Femur (tissue), 1 donor: ENCODE results near the gene MRPS18A.
A peak's percentile ranks its signal among the peaks of the same experiment; 100 is the strongest.
"Not testable (repeated sequence)": the region's sequence is repeated elsewhere in the genome, so short reads cannot be mapped to it uniquely, and the experiment has no call there.

Experiments used
- DNase-seq: peaks from one replicate; pipeline ENCODE4 v3.0.0-alpha.2; 2017

MRPS18A gene

DNA sequence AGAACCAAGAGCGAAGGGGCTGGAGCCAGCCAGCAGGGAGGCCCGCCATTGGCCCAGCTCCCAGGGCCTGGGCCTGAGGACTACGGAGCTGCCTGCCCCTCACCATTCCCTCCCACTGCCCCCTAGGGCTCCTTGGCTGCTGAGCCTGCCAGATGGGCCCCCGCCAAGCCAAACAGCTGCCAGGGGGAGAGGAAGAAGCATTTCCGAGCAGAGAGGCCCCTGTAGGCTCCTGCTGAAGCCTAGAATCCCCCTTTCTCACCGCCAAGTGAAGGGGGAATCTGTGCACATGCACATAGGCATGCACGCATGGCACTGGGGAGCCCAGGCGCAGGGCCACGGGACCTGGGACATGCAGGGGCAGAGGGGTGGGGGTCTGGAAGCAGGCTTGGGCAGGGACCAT, 28.5 kb upstream of the MRPS18A start:
- peak; percentile 93 for DNase-seq

DNA sequence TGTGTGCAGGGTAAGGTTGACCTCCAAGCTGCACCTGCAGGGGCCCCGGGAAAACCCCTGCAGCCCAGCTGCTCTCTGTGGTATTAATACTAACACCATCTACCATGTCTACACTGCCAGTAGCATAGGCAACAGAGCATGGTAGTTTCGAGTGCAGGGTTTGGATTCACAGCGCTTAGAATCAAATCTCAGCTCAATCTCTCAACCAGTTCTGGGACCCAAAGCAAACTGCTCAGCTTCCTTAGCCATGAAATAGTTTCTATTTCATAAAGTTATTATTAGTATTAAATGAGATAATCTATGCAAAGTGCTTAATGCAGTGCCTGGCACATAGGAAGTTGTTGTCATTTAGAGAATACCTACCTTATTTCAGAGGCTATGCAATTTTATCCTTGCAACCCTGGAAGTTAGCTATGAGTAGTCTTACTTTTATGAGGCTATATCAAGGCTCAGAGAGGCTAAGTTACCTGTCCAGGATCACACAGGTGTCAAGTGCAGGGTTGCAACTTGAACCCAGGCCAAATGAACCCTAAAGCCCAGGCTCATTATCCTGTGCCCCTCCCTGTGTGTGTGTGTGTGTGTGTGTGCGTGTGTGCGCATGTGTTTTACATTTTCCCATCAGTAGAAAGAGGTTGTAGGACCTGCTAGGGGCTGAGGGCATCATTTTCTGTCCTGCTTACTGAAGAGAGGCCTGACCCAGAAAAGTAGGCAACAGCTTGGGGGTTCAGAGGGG, 27.6 kb upstream of the MRPS18A start:
- DNase-seq = no peak

DNA sequence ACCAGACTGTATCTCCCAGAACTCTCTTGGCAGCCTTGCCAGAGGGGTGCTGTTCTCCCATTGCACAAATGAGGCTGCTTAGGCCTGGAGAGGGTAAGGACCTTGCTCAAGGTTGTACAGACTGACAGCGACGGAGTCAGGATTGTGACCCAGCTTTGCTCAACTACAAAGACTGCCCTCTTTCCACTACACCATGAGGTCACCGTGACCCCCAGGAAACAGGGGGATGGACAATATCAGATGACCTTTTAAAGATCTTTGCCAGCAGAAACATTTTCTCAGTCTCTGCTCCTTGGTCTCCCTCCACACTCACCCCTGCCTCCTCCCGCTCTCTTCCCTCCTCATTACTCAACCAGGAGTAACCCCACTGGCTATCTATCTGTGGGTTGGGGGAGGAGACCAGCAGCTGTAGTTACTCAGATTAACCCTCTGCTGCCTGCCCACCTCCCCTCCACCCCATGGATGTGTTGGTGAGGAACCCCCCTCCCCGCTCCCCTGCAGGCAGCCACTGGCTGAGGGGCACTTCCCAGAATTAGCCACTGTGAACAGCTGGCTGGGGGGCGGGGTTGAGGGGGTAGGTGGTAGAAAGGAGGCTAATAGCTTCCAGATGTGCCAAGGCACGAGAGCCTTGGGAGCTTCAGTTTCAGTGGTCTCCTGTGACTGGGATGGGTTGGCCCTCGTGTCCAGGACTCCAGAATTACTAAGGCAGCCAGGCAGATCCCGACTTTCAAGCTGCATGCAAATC, 26.9 kb upstream of the MRPS18A start:
- DNase-seq = peak; percentile 71

DNA sequence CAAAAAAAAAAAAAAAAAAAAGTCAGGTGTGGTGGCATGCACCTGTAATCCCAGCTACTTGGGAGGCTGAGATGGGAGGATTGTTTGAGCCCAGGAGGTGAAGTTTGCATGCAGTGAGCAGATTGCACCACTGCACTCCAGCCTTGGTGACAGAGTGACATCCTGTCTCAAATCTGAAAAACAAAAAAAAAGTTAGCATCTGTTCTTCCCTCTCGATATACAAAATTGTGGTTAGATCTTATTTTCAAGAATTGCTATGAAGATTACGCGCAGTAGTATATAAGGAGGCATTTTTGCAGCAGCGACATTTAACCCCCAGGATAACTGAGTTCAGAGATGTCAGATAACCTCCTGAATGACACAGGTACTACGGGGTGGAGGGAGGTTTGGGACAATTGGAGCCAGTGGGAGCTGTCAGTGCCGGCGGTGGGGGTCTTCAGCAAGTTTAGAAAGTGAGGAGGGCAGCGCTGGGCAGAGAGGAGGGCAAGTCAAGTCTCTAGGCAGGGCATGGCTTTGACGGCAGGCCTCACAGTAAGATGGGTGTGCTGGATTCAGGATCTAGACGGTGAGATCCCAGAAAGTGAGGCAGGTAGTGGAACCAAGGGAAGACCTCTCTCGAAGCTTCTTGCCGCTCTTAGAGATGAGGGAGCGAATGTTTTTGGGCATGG, 26.2 kb upstream of the MRPS18A start:
- DNase-seq = no peak

DNA sequence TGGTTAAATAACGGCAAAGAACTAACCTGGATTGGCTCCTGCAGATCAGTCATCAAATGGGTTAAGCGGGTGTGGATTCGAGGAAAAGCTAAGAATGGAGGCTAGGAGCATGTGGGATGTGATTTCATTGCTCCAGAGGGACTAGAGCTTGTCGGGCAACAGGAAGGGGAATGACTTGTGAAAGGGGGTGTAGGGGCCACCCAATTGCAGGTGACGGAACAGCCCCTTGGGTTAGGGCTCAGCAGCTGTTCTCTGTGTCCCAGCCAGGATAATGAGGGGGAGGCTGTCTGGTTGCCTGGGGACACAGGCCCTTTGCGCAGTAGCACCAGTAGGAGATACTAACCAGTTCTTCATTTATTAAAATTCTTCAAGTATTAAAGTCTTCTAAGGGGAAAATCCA, 25.0 kb upstream of the MRPS18A start:
- peak; percentile 54 for DNase-seq

DNA sequence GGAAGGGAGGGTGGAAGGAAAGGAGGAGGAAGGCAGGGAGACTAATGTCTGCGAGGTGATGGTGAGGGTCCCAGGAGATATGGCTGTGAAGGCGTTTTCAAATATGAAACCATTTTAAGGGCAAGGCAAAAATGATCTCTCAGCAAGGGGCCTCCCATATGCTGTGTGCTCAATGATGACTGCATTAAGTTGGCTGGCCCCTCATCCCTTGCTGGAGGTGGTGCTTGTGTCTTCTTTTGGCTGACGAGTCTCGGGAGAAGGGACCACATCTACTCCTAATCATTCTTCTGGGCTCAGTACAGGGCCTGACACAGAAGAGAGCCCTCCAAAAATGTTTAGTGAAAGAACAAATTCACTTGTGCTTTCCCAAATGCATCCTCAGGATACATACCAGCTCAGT, 23.0 kb upstream of the MRPS18A start:
- DNase-seq = no peak

DNA sequence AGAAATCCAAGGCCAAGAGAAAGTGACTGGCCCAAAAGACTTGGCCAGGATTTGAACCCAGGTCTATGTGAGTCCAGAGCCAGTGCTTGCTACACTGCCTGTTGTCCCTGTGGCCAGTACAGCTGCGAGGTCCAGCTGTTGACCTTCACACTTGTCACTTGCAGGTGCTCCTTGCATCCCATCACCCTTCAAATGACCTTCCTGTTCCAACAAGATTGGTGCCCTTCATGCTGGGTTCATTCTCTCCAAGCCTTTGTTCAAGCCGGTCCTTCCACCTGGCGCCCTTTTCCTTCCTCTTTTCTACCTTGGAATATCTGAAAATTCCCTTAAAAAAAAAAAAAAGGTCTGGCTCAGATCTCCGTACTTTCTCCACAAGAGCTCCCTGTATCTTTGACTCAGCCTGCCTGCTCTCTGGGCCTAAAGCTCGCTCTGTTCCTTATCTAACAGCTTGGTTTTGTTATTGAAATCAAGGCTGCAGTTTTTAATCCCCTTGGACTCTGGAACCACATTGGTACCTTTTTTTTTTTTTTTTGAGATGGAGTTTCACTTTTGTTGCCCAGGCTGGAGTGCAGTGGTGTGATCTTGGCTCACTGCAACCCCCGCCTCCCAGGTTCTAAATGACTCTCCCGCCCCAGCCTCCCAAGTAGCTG, 22.2 kb upstream of the MRPS18A start:
- no peak for DNase-seq

DNA sequence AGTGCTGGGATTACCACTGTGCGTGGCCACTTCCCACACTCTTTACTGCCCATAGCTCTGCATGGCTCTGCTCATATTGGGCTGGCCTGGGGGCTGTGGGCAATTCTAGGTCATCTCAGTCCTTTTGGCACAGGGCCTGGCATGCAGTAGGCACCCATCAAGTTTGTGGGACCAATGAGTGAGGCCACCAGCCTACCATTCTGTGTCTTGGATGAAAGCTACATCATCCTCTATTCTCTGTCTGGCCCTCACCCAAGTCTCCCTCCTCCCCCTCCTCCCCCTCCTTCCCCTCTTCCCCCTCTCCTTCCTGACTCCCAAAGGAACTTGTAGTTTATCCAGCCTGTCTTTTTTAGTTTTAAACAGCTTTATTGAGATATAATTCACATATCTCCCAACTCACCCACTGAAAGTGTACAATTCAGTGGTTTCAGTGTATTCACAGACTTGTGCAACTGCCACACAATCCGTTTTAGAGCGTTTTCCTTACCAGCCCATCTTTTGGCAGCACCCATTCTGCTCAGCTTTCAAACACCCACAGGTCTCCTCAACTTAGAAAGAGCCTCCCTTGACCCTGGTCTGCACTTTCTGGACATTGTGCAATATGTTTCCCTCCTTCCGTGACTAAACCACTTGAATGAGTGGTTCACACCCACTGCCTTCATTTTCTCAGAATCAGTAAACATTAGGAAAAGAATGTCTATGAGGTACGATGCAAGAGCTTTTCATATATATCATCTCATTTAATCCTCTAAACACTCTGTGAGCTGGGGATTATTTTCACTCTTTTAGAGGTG, 21.5 kb upstream of the MRPS18A start:
- DNase-seq = no peak

DNA sequence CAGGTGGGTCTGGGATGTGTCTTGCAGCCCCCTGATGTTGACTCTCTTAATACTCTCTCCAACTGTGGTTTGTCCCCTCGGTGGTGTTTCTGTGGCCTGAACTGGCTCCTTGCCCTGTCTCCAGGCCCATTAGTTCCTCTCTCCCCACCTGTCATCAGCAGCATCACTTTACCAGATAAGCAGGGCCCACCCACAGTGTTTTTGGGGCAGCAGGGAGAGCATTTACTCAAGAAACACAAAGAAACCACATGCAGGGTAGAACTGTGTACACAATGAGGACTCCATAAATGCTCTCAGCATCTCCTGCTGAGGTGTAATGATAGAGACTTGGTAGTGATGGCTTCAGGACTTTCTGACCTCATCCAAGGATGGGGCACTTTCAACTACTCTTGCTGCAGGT, 20.2 kb upstream of the MRPS18A start:
- DNase-seq = no peak

DNA sequence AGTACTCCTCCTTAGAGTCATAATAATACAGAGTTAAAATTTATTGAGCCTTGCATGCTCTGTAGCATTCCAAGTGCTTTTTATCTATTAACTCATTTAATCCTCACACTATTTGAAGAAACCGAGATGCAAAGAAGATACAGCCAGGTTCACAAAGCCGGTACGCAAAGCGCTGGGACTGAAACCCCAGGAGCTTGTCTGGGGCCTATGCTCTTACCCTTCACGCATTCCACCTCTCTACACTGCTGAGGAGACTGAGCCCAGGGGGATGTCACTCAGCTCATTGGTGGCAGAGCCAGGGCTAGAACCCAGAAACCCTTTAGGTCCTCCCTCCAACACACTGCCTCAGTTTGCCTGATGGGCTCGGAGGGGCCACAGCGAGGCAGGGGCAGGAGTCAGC, 19.7 kb upstream of the MRPS18A start:
- DNase-seq = no peak

DNA sequence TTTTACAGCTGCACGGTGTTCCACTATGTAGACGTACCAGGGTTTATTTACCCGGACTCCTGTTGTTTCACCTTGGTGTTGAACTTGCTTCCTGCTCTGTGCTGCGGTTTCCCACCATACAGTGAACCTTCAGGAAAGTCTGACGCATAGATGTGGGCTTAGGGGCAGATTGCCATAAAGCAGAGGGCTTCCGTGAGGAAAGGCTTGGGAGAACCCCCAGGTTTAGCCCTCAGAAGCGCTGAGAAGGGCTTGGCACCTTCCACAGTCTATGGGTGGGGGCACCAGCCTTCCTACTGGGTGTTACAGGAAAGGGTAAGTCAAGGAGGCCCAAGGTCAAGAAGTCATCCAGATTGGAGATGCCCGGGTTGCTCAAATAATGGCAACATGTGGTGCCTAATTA, 19.2 kb upstream of the MRPS18A start:
- DNase-seq = no peak

DNA sequence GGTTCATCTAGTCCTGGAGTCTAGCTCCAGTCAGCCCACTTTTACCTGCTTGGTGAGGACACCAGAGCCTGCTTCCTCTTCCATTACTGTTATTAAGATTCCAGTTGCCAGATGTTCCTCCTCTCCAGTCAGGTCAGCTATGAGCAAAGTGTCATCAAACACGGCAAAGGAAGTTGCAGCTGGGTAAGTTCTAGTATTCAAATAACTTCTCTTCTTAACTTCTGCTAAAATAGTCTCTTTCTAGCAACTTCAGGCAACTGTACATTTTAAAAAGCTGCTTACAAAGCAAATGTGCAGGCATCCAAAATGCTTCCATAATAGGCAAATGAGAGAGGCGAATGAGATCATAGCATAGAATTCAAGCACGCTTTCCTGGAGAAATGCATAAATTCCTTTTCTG, 18.4 kb upstream of the MRPS18A start:
- DNase-seq = no peak

DNA sequence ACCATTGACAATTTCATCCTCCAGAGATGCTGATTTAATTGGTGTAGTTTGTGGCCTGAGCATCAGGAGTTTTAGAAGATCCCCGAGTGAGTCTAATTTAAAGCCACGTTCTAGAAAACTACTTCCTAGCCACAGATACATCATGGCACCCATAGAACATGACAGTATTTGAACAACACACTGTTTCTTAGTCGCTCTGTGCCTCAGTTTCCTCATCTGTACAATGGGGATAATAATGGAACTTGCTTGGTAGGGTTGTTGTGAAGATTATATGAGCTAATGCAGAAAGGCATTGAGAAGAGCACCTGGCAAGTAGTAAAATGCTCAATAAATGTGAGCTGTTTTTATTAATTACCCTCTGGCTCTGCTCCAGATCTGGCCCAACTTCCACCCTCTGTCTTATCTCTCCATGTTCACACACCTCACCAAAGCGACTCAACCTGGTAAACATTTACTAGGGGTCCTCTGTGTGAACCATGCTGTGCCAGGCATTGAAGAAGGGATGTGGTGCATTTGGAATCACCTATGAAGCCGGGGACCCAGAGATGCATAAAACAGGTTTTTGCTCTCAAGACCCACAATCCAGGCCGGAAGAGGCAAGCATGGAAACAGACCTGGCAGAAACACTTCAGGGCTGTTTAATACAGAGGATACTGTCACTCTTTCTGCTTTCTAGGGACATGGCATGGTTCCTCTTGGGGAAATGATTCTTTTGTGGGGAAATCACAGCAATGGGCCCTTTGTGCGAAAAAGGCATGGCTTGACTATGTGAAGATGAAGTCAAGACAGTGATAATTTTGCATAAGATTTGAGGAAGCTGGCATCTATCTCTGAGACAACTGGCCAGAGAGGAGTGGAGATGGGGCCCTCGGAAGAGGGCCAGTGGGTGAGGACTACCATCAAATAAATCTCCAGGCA, 16.2 kb upstream of the MRPS18A start:
- DNase-seq = no peak

DNA sequence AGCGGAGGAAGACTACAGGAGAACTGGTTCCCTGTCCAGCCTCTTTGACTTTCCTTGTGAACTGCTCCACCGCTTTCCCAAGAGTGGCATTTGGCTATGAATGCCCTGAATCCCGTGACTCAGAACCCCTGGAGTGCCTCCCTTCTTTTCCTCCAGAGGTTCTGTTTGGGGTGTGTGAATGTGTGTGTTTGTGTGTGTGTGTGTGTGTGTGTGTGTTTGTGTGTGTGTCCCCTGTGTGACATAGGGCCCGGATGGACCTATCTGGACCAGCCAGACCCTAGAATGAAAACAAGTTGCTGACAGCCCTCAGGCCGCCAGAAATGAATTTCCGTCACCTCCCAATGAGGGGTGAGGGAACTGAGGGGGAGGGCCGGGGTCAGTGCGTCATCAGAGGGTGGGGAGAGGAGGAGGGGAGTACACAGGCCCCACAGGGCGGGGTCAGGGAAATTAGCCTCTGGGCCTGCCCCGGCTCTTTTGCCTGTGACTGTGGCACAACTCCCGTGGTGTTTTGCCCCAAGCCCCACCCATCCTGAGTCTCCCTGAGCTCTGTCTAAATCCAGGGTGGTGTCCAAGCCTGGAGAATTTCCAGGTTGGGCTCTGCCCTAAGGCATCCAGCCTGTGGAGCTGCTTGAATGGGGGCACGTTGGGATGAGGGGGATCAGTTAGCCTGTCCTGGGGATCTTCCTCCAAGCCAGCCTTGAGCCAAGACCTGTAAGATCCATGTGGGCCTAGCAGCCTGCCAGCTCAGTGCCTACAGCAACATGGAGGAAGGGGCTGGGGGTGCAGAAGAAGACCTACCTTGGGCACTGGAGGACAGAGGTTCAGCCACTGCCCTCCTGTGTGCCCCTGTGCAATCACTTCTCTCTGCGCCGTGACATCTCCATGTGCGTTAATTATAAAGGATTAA, 15.2 kb upstream of the MRPS18A start:
- DNase-seq = peak; percentile 90

DNA sequence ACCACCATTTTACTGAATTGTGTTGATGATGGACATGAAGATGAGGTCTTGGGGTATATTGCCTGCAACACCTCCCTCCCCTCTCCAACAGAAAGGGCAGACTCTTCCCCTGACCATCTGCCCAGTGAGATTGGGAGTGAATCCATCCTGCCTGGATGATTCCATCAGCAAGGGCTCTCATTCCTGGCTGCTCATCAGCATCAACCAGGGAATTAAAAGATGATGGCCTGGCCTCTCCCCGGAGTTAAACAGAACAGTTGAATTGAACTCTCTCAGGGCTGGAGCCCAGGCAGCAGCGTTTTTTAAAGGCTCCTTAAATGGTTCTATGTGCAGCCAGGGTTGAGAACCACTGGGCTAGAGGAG, 14.6 kb upstream of the MRPS18A start:
- no peak for DNase-seq

DNA sequence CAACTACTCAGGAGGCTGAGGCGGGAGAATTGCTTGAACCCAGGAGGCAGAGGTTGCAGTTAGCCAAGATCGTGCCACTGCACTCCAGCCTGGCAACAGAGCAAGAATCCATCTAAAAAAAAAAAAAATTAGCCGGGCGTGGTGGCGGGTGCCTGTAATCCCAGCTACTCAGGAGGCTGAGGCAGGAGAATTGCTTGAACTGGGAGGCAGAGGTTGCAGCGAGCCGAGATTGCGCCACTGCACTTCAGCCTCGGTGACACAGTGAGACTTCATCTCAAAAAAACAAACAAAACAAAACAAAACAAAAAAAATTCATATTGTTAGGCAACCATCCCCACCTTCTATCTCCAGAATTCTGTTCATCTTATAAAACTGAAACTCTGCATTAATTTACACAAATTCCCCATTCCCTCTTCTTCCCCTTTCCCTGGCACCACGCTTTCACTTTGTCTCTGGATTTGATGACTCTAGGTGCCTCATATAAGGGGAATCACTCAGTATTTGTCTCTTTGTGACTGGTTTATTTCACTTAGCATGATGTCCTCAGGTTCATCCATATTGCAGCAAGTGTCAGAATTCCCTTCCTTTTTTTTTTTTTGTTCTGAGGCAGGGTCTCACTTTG, 13.5 kb upstream of the MRPS18A start:
- DNase-seq = not testable (repeated sequence)

DNA sequence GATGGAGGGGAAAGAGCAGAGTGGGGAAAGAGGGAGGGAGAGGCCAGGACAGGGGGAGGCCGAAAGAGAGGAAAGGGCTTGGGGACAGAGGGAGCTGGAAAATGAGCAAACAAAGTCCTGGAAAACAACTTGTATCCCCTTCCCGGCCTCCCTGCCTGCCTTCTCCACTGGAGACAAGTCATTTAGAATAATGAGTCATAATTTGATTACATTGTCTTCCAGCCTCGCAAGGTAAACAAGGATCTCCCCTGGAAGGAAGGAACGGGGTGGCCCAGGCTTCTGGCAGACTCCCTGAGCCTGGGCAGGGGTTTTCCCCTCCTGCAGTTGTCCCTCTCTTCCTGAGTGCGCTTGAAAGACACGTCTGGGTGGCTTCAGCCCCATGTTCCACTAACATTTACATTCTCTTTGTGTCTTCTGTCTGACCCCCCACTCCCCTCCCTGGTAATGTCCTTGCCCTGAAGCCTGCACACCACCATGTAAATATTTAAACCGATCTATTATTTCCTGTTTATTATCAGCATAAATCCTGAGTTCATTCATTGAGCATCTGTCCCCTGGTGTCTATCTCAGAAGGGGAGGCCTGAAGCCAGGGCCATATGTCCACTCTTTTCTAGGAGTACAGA, 12.1 kb upstream of the MRPS18A start:
- peak; percentile 49 for DNase-seq

DNA sequence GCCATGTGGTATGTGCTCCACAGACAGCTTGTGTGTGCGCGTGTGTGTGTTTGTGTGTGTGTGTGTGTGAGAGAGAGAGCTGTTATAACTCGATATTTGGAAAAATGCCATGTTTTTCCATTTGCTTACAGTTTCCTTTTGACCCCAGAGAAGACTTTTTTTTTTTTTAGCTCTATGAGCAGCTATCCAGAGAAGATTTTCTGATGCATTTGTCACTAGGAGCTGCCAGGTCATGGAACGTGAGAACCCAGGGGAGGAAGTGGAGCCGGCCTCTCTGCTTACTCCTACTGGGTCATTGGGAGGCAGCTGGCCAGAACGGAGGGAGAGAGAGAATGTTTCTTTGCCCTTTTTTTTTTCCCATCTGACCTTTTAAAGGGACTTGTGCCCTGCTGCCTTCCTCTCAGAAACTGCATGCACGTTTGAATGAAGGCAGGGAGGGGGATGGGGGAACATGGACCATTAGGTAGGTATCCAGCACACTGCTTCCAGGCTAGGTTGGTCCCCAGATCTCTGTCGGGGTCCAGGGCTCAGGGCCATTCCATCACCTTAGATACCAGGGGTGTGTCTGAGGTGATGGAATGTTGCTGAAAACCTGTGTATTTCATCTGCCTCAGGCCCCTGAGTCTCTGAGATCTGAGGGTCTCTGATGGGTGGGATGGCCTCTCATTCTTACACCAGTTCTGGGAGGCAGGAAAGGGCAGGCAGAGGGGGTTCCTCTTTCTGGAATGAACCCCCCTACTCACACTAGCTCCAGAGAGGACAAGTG, 11.2 kb upstream of the MRPS18A start:
- DNase-seq = peak; percentile 66

DNA sequence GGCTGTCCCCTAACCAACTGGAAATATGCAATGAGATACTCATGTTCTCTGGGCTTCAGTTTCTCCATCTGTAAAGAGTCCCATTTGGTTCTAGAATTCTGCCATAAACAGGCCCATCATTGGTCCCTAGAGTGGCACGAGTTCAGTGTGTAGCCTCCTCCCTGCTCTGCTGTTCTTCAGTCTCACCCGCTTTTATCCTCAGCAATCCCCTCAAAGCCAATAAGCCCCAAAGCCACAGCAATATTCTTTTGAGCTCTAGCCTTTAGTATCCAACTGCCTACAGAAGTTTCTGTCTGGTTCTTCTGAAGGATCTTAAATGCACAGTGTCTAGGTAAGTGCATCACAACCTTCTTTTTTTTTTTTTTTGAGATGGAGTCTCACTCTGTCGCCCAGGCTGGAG, 9.8 kb upstream of the MRPS18A start:
- DNase-seq = no peak
